H1 (cell line): ENCODE data around the gene GALNT1. TPM values are rescaled to one million over a fixed set of nuclear protein-coding genes. Genes with fewer than 3 reads are reported as not detected.

ENCODE experiments used
- KDM1A ChIP-seq: fragments of 200-600, 300-600 bp; sonication (generic); IDR thresholded peaks from 2 replicates; pipeline ENCODE4 v1.7.1; 2016; ENCODE audit warnings: mild to moderate bottlenecking, low read length, borderline replicate concordance
- POU5F1 ChIP-seq: IDR thresholded peaks from 2 replicates; pipeline ENCODE4 v1.6.1; 2011; ENCODE audit warnings: low read depth, mild to moderate bottlenecking, low read length, moderate library complexity
- TEAD4 ChIP-seq: IDR thresholded peaks from 2 replicates; pipeline ENCODE4 v1.6.1; 2012; ENCODE audit warnings: low read depth, low read length, inconsistent platforms, mixed read lengths
- polyA plus RNA-seq, 7 experiments: library from polyadenylated mRNA; depleted of rRNA in 3 of 7; stranded (reverse) in 5 of 7; unstranded in 2 of 7; fragments of >200 nt in 5 of 7; fragments of 200-250 nt in 2 of 7; gene quantifications; 1 replicate in 5 of 7; 2 replicates in 1 of 7; 4 replicates in 1 of 7; pipeline versions ENCODE4 v1.2.1 to v1.2.3, GENCODE V29; 2011 to 2013; ENCODE audit warnings: missing spikeins in 2 of 7, mixed read lengths in 2 of 7
- total RNA-seq: library from RNA; stranded (reverse); fragmentation: NEBNext Ultra II Directional; extraction: Animal tissue kit (Norgen Biotek cat#: 25700); gene quantifications from 2 replicates; pipeline ENCODE4 v1.2.1, GENCODE V29; 2021

The GALNT1 gene
- total and polyA plus RNA-seq, 2 of the 8 experiments (the other 6 are each of a cell fraction or from before 2014, with no cell fraction given), result 22.4 to 101 TPM

DNA sequence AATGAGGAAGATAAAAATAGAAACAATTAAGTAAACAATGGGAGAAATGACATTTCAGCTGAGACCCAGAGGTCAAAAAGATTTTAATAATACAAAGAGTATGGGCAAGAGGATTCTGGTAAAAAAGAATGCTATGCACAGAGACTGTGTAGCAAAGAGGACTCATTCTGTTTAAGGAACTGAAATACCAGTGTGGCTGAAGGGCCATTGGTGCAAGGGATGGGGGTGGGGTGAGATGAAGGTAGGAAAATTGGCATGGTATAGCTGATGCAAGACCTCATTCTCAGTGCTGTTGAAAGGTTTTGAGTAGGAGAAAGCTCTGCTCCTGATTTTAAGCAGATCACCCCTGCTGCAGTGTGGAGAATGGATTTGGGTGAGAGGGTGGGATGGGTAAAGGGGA lies 10.8 kb downstream of the GALNT1 start (continued):
- no peak for TF ChIP-seq POU5F1
- no peak for TF ChIP-seq KDM1A
- no peak for TF ChIP-seq TEAD4
